Fibroblast of skin of right biceps (primary cell): ENCODE data around the gene ETS2.
"Not testable (repeated sequence)": the region's sequence is repeated elsewhere in the genome, so short reads cannot be mapped to it uniquely, and the experiment has no call there.

Experiments used
- DNase-seq: peaks from one replicate; pipeline ENCODE4 v3.0.0-alpha.2; 2013

The ETS2 gene

DNA sequence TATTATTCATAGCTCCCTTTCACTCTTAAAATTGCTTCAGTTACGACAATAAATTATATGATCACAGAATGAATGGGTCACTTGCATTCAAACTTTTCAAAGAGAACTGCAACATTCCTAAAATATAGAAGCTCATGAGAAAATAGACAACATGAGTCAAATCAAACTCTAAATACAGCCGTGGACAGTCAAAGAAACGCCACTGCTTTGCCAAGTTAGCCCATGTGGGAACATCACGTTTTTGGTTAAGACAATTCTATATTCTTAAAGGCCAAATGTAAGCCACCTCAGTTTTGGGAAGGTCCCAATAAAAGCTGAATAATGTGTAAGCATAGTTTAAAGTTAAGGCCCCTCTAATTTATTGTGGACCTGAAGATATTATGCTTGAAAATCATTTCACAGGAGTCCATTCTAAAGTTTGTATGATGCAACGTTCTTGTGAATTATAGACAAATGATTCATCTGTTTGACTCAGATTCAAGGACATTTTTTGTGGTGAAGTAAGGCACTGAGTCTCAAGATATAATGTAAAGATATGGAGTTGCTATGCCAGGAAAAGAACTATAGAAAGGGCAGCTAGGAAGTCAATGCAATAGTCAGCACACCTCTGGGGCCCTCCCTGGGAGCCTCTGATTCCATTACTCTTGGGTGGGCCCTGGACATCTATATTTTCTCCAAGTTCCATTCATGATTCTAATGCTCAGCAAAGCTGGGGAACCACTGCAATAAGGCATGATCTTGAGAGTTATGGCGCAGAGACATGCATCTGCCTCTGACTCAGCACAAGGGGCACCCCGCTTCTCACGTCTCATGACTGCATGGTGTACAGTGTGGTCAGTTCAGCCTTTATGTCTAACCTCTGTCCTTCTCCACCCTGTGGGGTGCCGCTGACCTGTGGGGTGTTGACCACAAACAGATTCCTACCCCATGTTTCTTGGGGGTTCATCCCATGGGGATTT lies 33.9 kb downstream of the ETS2 start:
- peak; percentile 97 for DNase-seq

DNA sequence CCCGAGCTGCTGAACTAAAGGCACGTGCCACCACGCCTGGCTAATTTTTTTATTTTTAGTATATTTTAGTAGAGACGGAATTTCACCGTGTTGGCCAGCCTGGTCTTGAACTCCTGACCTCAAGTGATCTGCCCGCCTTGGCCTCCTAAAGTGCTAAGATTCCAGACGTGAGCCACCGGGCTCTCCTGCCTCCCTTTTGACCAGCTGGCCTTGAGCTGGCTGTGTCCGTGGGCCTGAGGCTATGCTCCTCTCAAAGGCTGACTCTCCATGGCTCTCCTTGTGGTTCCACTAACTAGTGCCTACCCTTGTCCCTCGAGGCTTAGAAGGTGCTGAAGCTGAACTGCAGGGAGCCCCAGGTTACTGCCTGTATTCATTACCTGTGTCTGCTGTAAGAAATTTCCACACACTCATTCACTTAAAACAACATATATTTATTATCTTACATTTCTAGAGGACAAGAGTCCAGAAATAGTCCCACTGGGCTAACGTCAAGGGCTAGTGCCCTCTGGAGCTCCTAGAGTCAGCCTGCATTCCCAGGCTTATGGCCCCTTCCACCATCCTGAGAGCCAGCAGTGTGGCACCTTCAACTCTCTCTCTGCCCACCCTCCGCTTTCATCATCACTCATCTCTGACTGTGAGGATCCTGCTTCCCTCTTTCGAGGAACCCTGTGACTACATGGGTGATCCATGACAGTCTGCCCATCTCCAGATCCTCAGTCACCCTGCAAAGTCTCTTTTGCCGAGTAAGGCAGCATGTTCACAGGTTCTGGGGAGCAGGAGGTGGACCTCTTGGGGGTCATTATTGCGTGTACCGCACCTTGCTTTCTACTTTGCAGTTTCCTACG lies 34.9 kb downstream of the ETS2 start:
- DNase-seq: no peak

DNA sequence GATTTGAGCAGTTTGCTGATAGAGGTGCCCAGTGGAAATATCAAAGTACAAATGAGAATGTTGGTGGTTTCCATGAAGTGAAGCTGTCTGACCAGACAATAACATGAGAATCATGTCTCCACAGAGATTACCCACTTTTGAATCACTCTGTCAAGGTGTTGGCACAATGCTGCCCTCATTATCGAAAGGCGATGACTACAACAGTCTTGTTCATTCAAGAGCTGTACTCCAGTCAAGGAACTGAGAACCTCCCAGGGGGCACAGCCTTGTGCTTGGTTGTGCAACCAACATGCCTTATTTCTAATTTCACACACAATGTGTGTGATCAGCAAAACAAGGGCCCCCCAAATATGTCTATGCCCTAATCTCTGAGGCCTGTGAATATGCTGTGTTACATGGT lies 35.7 kb downstream of the ETS2 start:
- no peak for DNase-seq

DNA sequence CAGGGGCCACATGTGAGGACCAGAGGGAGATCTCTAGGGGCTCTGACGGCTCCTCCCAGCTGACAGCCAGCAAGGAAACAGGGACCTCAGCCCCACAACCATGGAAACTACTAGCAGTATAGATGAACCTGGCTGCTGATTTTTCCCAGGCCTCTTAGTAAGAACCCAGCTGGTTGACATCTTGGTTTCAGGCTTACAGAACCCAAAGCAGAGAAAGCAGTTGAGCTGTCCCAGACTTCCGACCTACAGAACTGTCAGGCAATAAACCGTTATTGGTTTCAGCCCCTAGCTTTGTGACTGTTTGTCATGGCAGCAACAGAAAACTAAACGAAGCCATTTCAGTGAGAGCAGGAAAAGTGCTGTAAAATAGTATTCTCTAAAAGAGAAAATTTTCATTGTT lies 36.4 kb downstream of the ETS2 start:
- DNase-seq: no peak

DNA sequence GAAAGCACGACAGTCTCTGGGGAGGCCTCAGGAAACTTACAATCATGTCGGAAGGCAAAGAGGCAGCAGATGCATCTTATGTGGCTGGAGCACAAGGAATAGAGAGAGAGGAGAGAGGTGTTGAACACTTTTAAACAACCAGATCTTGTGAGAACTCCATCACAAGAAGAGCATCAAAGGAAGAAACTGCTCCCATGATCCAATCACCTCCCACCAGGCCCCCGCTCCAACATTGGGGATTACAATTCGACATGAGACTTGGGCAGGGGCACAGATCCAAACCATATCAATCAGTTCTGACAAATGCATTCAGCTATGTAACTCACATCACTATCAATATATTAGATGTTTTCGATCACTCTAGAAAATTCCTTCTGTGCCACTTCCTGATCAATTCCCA lies 37.6 kb downstream of the ETS2 start:
- DNase-seq: no peak

DNA sequence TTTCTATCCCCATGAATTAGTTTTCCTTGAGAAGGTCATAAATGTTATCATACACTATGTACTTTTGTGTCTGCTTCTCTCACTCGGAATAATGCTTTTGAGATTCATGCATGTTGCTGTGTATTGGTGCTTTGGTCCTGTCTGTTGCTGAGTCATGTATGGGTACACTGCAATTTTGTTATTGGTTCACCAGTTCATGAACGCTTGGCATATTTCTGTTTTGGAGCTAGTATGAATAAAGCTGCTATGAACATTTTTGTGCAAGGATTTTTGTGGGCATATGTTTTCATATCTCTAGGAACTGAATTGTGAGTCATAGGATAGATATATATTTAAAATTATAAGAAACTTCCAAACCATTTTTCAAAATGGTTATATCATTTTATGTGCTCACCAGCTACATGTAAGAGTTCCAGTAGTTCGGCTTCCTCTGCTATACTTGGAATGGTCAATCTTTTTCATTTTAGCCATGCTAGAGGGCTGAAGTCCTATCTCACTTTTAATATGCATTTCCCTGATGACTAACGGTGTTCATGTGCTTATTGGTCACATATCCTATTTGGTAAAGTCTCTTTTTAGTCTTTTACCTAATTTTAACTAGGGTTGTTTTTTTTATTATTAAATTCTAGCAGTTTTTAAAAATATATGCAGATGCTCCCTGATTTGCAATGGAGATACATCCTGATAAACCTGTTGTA lies 38.2 kb downstream of the ETS2 start:
- DNase-seq: peak; percentile 91

DNA sequence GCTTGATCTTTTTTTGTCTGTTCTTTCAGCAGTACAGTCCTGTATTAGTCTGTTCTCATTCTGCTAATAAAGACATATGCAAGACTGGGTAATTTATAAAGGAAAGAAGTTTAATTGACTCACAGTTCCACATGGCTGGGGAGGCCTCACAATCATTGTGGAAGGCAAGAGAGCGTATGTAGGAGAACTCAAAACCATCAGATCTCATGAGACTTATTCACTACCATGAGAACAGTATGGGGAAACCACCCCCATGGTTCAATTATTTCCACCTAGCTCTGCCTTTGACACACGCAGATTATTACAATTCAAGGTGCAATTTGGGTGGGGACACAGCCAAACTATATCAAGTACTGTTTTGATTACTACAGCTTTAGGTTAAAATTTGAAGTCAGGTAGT lies 39.6 kb downstream of the ETS2 start:
- DNase-seq: not testable (repeated sequence)

DNA sequence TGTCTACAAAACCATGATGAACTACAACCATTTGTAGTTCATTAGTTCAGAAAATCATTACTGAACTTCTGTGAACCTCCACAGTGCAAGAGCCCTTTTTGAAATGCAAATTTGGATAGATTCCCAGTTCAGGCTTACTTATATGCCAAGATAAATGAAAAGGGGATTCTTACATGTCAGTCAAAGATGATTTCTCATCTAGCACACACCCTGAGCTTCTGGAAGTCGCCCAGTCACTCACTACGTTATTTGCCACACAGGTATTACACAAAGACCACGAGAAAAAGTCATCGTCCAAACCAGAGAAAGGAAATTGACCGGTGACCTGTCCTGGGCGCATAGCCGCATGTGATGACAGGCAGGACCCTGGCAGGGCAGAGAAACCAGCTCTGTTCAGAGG lies 41.8 kb downstream of the ETS2 start:
- peak; percentile 76 for DNase-seq

DNA sequence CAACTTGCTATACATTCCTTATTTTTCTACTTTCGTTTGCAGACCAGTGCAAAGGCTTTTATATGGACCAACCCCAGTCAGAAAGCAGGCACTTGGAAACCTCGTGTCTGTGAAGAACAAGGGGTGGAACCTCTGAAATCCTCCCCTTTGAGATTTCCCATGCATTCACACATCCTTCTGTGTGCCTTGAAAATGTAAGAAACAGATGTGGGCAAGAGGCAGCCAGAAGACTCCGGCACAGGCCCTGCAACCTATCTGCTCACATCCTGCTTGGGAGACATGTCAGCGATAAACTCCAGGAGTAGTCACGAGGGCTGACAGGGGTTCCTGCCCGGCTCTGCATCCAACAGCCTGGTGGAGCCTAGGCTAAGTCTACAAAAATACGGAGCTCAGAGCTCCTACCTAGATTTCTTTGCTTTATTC lies 42.5 kb downstream of the ETS2 start:
- DNase-seq: peak; percentile 51

DNA sequence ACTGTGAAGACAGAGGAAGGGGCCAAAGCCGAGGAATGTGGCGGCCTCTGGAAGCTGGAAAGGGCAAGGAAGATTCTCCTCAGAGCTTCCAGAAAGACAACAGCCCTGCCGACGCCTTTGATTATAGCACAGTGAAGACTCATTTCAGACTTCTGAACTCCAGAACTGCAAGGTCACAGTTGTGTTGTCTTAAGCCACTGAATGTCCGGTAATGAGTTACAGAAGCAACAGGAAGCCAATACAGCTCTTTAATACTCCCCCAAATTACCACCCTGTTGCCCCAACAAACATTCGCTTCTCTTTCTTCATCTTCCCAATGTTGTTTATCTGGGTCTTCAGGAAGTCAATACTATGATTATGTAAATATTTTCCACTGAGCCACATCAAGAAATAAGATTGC lies 44.0 kb downstream of the ETS2 start:
- DNase-seq: no peak

DNA sequence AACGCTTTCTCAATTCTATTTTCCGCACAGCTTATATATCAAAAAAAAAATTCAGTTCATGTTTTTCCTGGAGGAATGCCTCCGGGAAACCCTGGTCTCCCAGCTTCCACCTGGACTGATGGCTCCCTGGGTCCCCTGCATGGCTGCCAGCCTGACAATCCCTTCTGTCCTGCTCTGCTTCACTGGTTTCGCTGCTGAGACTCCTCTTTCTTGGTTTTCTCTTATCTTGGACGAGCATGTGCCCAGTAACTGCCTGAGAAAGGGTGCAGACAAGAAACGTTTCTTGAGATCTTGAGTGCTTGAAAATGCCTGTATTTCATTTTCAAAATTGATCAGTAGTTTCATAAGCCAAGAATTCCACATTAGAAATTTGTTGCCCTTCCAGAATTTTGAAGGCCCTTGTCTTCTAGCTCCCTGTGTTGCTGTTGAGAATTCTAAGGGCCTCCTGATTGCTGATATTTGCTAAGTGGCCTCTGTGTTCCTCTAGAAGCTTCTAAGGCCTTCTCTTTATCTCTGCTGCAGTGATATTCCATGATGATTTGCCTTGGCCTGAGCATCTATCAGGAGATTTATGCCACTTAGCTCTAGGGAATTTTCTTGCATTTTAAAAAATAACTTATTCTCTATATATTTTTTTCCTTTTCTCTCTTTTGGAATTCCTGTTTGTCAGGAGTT lies 44.7 kb downstream of the ETS2 start:
- no peak for DNase-seq

DNA sequence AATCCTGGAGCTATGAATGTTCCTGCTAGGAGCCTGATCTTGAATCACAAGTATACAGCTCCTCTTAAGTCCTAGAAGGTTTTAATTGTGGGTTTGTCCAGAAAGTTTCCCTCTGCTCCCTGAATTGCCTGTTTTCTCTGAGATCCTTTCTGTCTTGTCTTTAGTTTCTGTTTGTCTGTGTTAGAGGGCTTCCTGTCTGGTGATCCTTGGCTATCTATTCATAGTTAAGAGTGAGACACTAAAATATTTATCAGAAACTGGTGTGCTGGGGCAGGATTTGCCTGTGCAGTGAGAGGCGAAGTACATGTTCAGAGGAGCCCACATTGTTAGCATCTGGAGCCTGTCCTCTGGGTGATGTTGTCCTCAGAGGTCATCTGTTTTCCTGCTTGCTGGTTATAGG lies 45.4 kb downstream of the ETS2 start:
- no peak for DNase-seq

DNA sequence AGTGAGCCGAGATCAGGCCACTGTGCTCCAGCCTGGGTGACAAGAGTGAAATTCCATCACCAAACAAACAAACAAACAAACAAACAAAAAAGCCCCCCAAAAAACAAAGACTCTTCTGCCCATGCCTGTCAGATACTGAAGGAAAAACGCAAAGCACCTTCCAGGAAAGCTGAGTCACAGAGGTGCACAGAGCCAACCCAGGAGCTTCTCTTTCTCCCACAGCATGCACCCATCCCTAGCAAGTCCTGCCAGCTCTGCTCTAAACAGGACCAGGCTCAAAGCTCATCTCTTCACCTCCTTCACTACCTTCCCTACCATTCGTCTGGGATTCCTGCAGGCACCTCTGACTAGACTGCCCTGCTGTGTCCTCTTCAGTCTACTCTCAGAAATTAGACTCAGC lies 46.5 kb downstream of the ETS2 start:
- no peak for DNase-seq

DNA sequence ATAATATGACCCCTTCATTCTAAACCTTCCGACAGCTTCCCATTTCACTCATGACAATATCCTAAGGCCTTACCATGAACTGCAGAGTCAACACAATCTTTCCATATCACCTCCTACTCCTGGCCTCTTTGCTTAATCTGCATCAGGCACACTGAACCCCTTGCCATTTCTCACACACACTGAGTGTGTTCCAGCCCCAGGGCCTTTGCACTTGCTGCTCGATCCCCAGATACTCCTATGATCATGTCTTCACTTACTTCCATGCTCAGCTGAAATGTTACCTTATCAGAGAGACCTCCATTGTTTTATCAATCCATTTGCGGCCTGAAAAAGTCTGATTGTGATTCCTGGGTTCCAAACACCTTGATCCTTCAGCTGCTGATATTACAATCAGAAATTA lies 47.0 kb downstream of the ETS2 start:
- DNase-seq: no peak

DNA sequence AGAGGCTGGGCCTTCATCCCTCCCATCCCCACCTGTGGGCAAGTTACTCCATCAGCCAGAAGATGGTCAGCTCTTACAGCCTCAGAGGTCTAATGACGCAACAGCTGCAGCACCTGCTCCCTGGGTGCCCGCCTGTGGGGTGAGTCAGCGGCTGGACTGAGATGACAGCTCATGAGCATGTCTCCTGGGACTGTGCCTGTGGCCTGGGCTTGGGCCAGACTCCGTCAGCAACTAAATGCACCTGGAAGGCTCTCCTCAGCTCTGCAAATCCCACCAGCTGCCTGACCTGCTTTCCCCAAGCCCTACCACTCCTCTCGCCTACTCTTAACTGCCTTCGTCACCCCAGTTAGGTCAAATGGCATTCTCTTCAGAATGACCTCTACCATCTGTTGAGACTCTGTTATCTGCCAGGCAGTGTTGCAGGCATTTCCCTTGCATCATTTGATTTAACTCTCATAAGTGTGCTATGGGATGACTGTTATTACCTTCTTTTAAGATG lies 47.7 kb downstream of the ETS2 start:
- DNase-seq: peak; percentile 84

DNA sequence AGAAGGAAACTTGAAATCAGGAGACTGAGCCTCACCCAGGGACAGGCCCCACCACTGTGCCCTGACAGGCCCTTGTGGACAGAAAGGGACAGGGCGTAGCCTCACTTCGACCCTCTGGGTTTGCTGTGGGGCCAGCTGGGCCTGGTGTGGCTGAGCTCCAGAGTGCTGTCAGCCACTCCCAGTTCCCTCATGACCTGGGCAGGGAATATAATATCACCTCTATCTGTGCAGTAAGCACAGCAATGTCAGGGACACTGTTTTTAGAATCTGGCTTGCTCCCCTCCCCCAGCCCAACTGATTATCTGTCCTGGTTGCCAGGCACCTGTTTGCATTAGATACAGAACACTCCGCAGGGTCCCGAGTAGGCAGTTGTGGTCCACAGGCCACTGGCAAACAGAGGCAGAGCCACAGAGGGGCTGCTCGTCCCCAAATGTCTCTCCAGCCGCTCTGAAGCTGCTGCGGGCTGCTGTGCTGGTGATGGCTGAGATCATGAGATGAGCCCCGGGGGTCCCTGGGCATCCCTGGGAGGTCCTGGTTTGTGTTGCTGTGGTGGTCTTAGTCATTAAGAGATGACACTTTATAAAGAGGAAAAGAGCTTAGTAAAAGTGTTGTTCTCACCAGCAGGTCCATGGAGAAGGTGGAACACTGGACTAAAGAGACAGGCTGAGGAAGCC lies 51.6 kb downstream of the ETS2 start:
- no peak for DNase-seq

DNA sequence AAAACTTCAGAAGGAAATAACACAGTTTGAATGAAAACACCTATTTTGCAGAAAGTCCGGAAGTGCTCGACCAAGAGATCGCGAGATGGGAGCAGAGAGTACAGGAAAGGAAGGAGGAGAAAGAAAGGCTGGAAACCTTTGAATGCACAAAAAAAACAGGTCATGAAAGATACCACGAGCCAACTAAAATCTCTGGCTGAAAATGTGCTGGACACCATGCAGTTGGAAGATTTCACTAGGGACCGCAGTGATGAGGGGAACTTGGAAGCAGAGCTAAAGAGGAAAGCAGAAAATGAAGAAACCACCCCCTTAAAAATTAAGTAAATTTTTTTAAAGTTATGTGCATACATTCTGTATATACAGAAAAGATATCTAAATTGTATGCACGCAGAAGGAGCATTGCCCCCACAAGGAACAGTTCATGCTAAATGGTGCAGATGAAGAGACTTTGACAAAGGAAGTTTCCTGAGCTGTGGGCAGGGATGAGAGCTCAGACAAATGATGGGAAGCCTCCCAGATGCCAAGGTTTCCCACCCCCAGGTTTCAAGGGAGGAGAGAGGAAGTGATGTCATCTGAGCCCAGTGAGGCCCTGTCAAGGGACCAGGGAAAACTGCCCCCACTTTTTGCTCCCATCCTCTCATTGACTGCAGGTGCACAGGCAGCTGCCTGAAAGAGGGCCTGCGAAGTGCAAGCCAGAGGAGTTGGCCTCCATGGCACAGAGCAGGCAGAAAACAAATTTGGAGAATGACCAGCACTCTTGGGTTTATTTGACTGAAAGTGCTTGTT lies 52.5 kb downstream of the ETS2 start:
- DNase-seq: peak; percentile 21

DNA sequence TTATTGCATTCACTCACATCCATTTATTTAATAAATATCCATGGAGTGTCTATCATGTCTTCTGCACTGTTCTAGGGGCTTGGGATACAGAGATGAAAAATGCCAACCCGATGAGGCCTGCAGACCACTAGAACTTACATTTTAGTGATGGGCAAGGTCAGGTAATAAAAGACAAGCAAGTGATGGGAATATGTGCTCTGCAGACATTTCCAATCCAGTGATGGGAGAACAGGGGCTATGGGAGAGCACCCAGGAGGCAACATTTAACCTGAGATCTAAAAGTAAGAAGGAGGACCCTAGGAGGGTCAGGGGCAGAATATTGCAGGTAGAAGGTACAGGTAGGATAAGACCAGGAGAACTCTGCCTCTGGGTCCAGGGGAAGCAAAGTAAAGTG lies 53.1 kb downstream of the ETS2 start:
- no peak for DNase-seq

DNA sequence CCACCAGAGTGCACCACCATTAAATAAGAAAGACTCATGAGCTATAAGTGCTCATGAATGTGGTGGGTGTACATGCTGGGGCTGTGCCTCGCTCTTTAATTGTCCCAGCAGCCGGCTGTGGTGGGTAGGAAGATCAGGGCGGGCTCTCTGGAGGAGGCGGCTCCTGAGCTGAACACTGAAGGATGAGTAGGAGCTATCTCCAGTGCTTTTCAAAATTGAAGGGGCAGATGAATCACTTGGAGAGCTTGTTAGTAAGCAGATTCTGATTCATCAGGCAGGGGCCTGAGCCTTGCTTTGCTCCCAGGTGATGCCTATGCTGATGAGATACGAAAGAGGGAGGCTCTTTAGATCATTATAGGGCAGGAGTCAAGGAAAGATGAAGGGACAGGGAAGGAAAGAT lies 54.1 kb downstream of the ETS2 start:
- peak; percentile 37 for DNase-seq

DNA sequence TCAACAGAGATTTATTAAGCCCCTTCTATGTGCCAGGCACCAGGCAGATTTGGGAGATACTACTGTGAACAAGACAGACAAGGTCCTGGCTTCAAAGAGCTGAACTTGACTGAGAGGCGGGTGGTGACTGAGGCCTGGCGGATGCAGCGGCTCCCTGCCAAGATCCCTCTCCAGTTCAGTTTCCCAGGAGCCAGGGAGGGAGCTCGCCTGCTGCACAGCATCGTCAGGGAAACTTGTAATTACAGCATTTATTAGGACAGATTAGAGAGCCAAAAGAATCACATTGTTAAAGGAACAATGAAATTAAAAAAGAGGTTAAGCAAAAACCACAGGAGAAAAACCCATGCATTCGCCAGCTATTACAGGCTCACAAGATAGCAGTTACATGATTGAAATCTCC lies 55.3 kb downstream of the ETS2 start:
- DNase-seq: peak; percentile 38
